Measurements from ENCODE around the gene NRIP1.

The NRIP1 gene

GRCh38 chr21:15053500-15053899 is 11.3 kb downstream of the NRIP1 start:
- TF ChIP-seq MAX (IDR thresholded peaks at IDR 0.05): no peak
- TF ChIP-seq EGR1 (IDR thresholded peaks at IDR 0.05): no peak
- TF ChIP-seq CREB1 (IDR thresholded peaks at IDR 0.05; ENCODE audit: low read depth): no peak
- TF ChIP-seq REST (IDR thresholded peaks at IDR 0.05; ENCODE audit: low read depth): no peak
- TF ChIP-seq NFIC (IDR thresholded peaks at IDR 0.05): no peak
- TF ChIP-seq TEAD4 (IDR thresholded peaks at IDR 0.05): no peak
- TF ChIP-seq RAD21 (IDR thresholded peaks at IDR 0.05; ENCODE audit: low read depth): no peak

GRCh38 chr21:15052459-15052763 is 12.4 kb downstream of the NRIP1 start:
- TF ChIP-seq TEAD4 (IDR thresholded peaks at IDR 0.05) (no peak), FOXM1 (IDR thresholded peaks at IDR 0.05; ENCODE audit: borderline replicate concordance, low read depth) (no peak), RAD21 (IDR thresholded peaks at IDR 0.05; ENCODE audit: low read depth) (no peak), TAF1 (IDR thresholded peaks at IDR 0.05; ENCODE audit: low read depth) (no peak), CREB1 (IDR thresholded peaks at IDR 0.05; ENCODE audit: low read depth) (no peak), MAX (IDR thresholded peaks at IDR 0.05) (no peak)

GRCh38 chr21:15051644-15052458 is 12.9 kb downstream of the NRIP1 start:
- TF ChIP-seq TCF12 (IDR thresholded peaks at IDR 0.05; ENCODE audit: low read depth): no peak
- no peak for TF ChIP-seq RAD21 (IDR thresholded peaks at IDR 0.05; ENCODE audit: low read depth)
- no peak for TF ChIP-seq CEBPB (IDR thresholded peaks at IDR 0.05)
- no peak for TF ChIP-seq TAF1 (IDR thresholded peaks at IDR 0.05; ENCODE audit: low read depth)
- TF ChIP-seq EGR1 (IDR thresholded peaks at IDR 0.05): no peak
- TF ChIP-seq EP300 (IDR thresholded peaks at IDR 0.05; ENCODE audit: borderline replicate concordance): no peak
- TF ChIP-seq USF1 (IDR thresholded peaks at IDR 0.05): no peak
- TF ChIP-seq MAX (IDR thresholded peaks at IDR 0.05): no peak
- TF ChIP-seq YY1 (IDR thresholded peaks at IDR 0.05; ENCODE audit: low read depth): no peak
- no peak for TF ChIP-seq FOXM1 (IDR thresholded peaks at IDR 0.05; ENCODE audit: borderline replicate concordance, low read depth)

- TF ChIP-seq TAF1 (IDR thresholded peaks at IDR 0.05; ENCODE audit: low read depth): no peak
- TF ChIP-seq CREB1 (IDR thresholded peaks at IDR 0.05; ENCODE audit: low read depth): no peak
- TF ChIP-seq FOXM1 (IDR thresholded peaks at IDR 0.05; ENCODE audit: borderline replicate concordance, low read depth): no peak
- no peak for TF ChIP-seq RAD21 (IDR thresholded peaks at IDR 0.05; ENCODE audit: low read depth)
Measured at GRCh38 chr21:15050568-15051377, 14.0 kb downstream of the NRIP1 start.

GRCh38 chr21:15045017-15045416 is 19.8 kb downstream of the NRIP1 start:
- TF ChIP-seq CREB1 (IDR thresholded peaks at IDR 0.05; ENCODE audit: low read depth): no peak
- TF ChIP-seq TEAD4 (IDR thresholded peaks at IDR 0.05): no peak
- TF ChIP-seq TCF12 (IDR thresholded peaks at IDR 0.05; ENCODE audit: low read depth): no peak
- TF ChIP-seq FOXM1 (IDR thresholded peaks at IDR 0.05; ENCODE audit: borderline replicate concordance, low read depth): no peak
- TF ChIP-seq EP300 (IDR thresholded peaks at IDR 0.05; ENCODE audit: borderline replicate concordance): no peak

GRCh38 chr21:15042531-15042930 is 22.3 kb downstream of the NRIP1 start:
- TF ChIP-seq CREB1 (IDR thresholded peaks at IDR 0.05; ENCODE audit: low read depth): no peak
- no peak for TF ChIP-seq CEBPB (IDR thresholded peaks at IDR 0.05)
- no peak for TF ChIP-seq TCF12 (IDR thresholded peaks at IDR 0.05; ENCODE audit: low read depth)
- TF ChIP-seq RAD21 (IDR thresholded peaks at IDR 0.05; ENCODE audit: low read depth): no peak
- TF ChIP-seq REST (IDR thresholded peaks at IDR 0.05; ENCODE audit: low read depth): no peak
